Common myeloid progenitor, CD34-positive (primary cell): ENCODE data around the gene WSCD2.

Experiments
- CTCF ChIA-PET: fragments of 350-600 bp; sonication (Branson Sonifier 250); formaldehyde crosslinking; loops from one replicate; lab custom pipeline; 2021; ENCODE audit warnings: antibody characterized with exemption; lab: Charles Lee
- POLR2A ChIA-PET: fragments of 350-600 bp; sonication (Branson Sonifier 250); formaldehyde crosslinking; loops from one replicate; lab custom pipeline; 2021; ENCODE audit warnings: antibody characterized with exemption; lab: Charles Lee
- DNase-seq, 3 donors: peaks; one replicate each; pipeline versions ENCODE4 v3.0.0 to v3.0.0-alpha.2; 2013
- H3K27ac ChIP-seq, 2 experiments: 1 replicate in 1 of 2; 2 replicates in 1 of 2; pipeline ENCODE4 v1.7.0; 2013; ENCODE audit warnings: inconsistent platforms in 2 of 2, low read length in 2 of 2, mild to moderate bottlenecking in 2 of 2, low read depth in 1 of 2, moderate library complexity in 1 of 2; ENCODE audit not compliant: severe bottlenecking in 2 of 2, insufficient read depth in 1 of 2, poor library complexity in 1 of 2
- H3K27me3 ChIP-seq, 5 experiments: replicated peaks in 2 of 5; 1 replicate in 3 of 5; 2 replicates in 2 of 5; pipeline versions ENCODE4 v1.6.1 to v1.7.0; 2013; ENCODE audit warnings: low read length in 4 of 5, mild to moderate bottlenecking in 2 of 5, moderate library complexity in 2 of 5, inconsistent platforms in 1 of 5; ENCODE audit not compliant: insufficient read depth in 5 of 5, control insufficient read depth in 4 of 5
- H3K36me3 ChIP-seq, 4 experiments: 1 replicate in 2 of 4; 2 replicates in 2 of 4; pipeline versions ENCODE4 v1.6.1 to v1.7.0; 2013; ENCODE audit warnings: low read length in 3 of 4, control low read depth in 1 of 4, mild to moderate bottlenecking in 1 of 4; ENCODE audit not compliant: control insufficient read depth in 4 of 4, insufficient read depth in 4 of 4
- H3K4me1 ChIP-seq, 4 experiments: 1 replicate in 3 of 4; 2 replicates in 1 of 4; pipeline versions ENCODE4 v1.6.1 to v1.7.1; 2013; ENCODE audit warnings: low read length in 3 of 4, mild to moderate bottlenecking in 3 of 4, control low read depth in 1 of 4, inconsistent platforms in 1 of 4, moderate library complexity in 1 of 4; ENCODE audit not compliant: control insufficient read depth in 4 of 4, insufficient read depth in 4 of 4; ENCODE audit errors: control extremely low read depth in 1 of 4
- H3K4me3 ChIP-seq, 7 experiments: 1 replicate in 4 of 7; 2 replicates in 3 of 7; pipeline versions ENCODE4 v1.5.1 to v1.7.0; 2013; ENCODE audit warnings: mild to moderate bottlenecking in 7 of 7, low read length in 6 of 7, moderate library complexity in 6 of 7, inconsistent platforms in 2 of 7, low read depth in 2 of 7, control low read depth in 1 of 7; ENCODE audit not compliant: insufficient read depth in 4 of 7, control insufficient read depth in 1 of 7; ENCODE audit errors: extremely low read depth in 1 of 7
- H3K9me3 ChIP-seq, 5 experiments: 1 replicate in 4 of 5; 2 replicates in 1 of 5; pipeline versions ENCODE4 v1.6.1 to v1.7.1; 2013; ENCODE audit warnings: low read length in 4 of 5, mild to moderate bottlenecking in 2 of 5, inconsistent platforms in 1 of 5, low read depth in 1 of 5, moderate library complexity in 1 of 5; ENCODE audit not compliant: control insufficient read depth in 4 of 5, insufficient read depth in 2 of 5; ENCODE audit errors: control extremely low read depth in 1 of 5
- WGBS: methylation state at CpG from one replicate; pipeline ENCODE4 v1.1.5; 2013; ENCODE audit not compliant: insufficient coverage; 5-methylcytosine and 5-hydroxymethylcytosine counted together

WSCD2 gene

GRCh38 chr12:108167974-108168373 lies 38.9 kb downstream of the WSCD2 start:
- no peak for DNase-seq
- Histone ChIP-seq H3K36me3 (no peaks in the 10 kb centered on the region), H3K27me3 (peaks cover 0 to 23% (median 9%) of the 10 kb centered on the region in 5 experiments), H3K9me3 (no peaks in the 10 kb centered on the region), H3K4me3 (no peak overlapping the region), H3K4me1 (no peaks in the 10 kb centered on the region), H3K27ac (no peak overlapping the region)
- WGBS = 14% methylated on average over 3 of the region's 3 CpGs
- CTCF ChIA-PET = no interaction called here
- POLR2A ChIA-PET = no interaction called here

GRCh38 chr12:108169708-108170107 lies 40.6 kb downstream of the WSCD2 start:
- no peaks in the 10 kb centered on the region for H3K4me1 ChIP-seq
- H3K27ac ChIP-seq = no peak overlapping the region
- no CpG with 5 or more reads among the region's 2 CpGs for WGBS
- no peaks in the 10 kb centered on the region for H3K9me3 ChIP-seq
- ChIA-PET CTCF (no interaction called here), POLR2A (no interaction called here)
- H3K4me3 ChIP-seq = no peak overlapping the region
- peaks cover 0 to 23% (median 11%) of the 10 kb centered on the region in 5 experiments for H3K27me3 ChIP-seq
- H3K36me3 ChIP-seq = no peaks in the 10 kb centered on the region
- no peak for DNase-seq

GRCh38 chr12:108170164-108170563 lies 41.1 kb downstream of the WSCD2 start:
- DNase-seq = no peak
- no peaks in the 10 kb centered on the region for H3K4me1 ChIP-seq
- no peaks in the 10 kb centered on the region for H3K36me3 ChIP-seq
- H3K4me3 ChIP-seq = no peak overlapping the region
- H3K27me3 ChIP-seq = peaks cover 0 to 23% (median 10%) of the 10 kb centered on the region in 5 experiments
- CTCF ChIA-PET = no interaction called here
- WGBS = 80% methylated on average over 1 of the region's 2 CpGs
- H3K9me3 ChIP-seq = no peaks in the 10 kb centered on the region
- no peak overlapping the region for H3K27ac ChIP-seq
- POLR2A ChIA-PET = no interaction called here

- peaks cover 0 to 23% (median 10%) of the 10 kb centered on the region in 5 experiments for H3K27me3 ChIP-seq
- POLR2A ChIA-PET = no interaction called here
- no peak for DNase-seq
- CTCF ChIA-PET = interaction anchor here (1.5 kb wide), 1 partner anchor 10 kb away, joined by 3 read pairs; no protein-coding TSS in a partner anchor
- H3K9me3 ChIP-seq = no peaks in the 10 kb centered on the region
- H3K4me3 ChIP-seq = no peak overlapping the region
- WGBS = no CpG with 5 or more reads among the region's 2 CpGs
- no peak overlapping the region for H3K27ac ChIP-seq
- no peaks in the 10 kb centered on the region for H3K36me3 ChIP-seq
- H3K4me1 ChIP-seq = no peaks in the 10 kb centered on the region
Measured at GRCh38 chr12:108172033-108172432, 42.9 kb downstream of the WSCD2 start.

- 67% methylated on average over 1 of the region's 4 CpGs for whole genome bisulfite sequencing
- Histone ChIP-seq H3K27me3 (peaks cover 0 to 16% (median 7%) of the 10 kb centered on the region in 5 experiments), H3K36me3 (no peaks in the 10 kb centered on the region), H3K4me3 (no peak overlapping the region), H3K27ac (no peak overlapping the region), H3K4me1 (no peaks in the 10 kb centered on the region), H3K9me3 (no peaks in the 10 kb centered on the region)
- DNase-seq = no peak
- CTCF ChIA-PET = no interaction called here
- POLR2A ChIA-PET = no interaction called here
Measured at GRCh38 chr12:108173160-108173559, 44.1 kb downstream of the WSCD2 start.

- ChIA-PET POLR2A (no interaction called here), CTCF (interaction anchor here (0.7 kb wide), 1 partner anchor 11 kb away, joined by 3 read pairs; no protein-coding TSS in a partner anchor)
- H3K9me3 ChIP-seq = no peaks in the 10 kb centered on the region
- no peak for DNase-seq
- no peaks in the 10 kb centered on the region for H3K36me3 ChIP-seq
- no peaks in the 10 kb centered on the region for H3K4me1 ChIP-seq
- 98% methylated on average over 5 of the region's 6 CpGs for WGBS
- no peak overlapping the region for H3K4me3 ChIP-seq
- H3K27me3 ChIP-seq = peaks cover 0 to 11% (median 7%) of the 10 kb centered on the region in 5 experiments
- H3K27ac ChIP-seq = no peak overlapping the region
Measured at GRCh38 chr12:108173892-108174291, 44.8 kb downstream of the WSCD2 start.

GRCh38 chr12:108174641-108175040 lies 45.6 kb downstream of the WSCD2 start:
- POLR2A ChIA-PET = no interaction called here
- Histone ChIP-seq H3K27me3 (peaks cover 0 to 7% (median 5%) of the 10 kb centered on the region in 5 experiments), H3K4me1 (no peaks in the 10 kb centered on the region), H3K4me3 (no peak overlapping the region), H3K9me3 (no peaks in the 10 kb centered on the region), H3K27ac (no peak overlapping the region), H3K36me3 (no peaks in the 10 kb centered on the region)
- 98% methylated on average over 6 of the region's 6 CpGs for WGBS
- no peak for DNase-seq
- CTCF ChIA-PET = interaction anchor here (0.7 kb wide), 1 partner anchor 12 kb away, joined by 3 read pairs; no protein-coding TSS in a partner anchor
